HepG2 (cell line): ENCODE measurements around the gene ZMYND10. TPM values are rescaled to one million over a fixed set of nuclear protein-coding genes. Genes with fewer than 3 reads are reported as not detected.

ENCODE experiments used
- ATAC-seq: fragments of 200-7000 bp; cut with Tn5 transposase; 3 replicates; pipeline ENCODE4 v1.9.1; 2020; ENCODE audit warnings: mild to moderate bottlenecking, moderate library complexity
- BruUV-seq: library from RNA; stranded (reverse); fragments of 400-500 nt; replicated peaks from 2 replicates; lab custom pipeline; 2021; lab: Mats Ljungman, UMichigan
- CTCF ChIA-PET: fragments of 300-600 bp; formaldehyde crosslinking; extraction: SDS; loops from one replicate; lab custom pipeline; 2021; ENCODE audit warnings: low total read pairs, inconsistent platforms, low intra/inter-chr PET ratio; lab: Yijun Ruan, JAX
- POLR2A ChIA-PET: fragments of 350-600 bp; sonication (Branson Sonifier 250); formaldehyde crosslinking; loops from one replicate; lab custom pipeline; 2020; ENCODE audit warnings: antibody characterized with exemption, inconsistent platforms; lab: Yijun Ruan, JAX
- DNase-seq: peaks from one replicate; pipeline ENCODE4 v3.0.0-alpha.2; 2015; ENCODE audit warnings: low spot score
- FAIRE-seq: peaks from 3 replicates; lab custom pipeline; 2011; peaks lifted over from hg19 to GRCh38; lab: Jason Lieb, UNC
- H2AFZ ChIP-seq: one replicate; pipeline ENCODE4 v1.6.1; 2011; ENCODE audit warnings: low read length, inconsistent platforms
- H3K27ac ChIP-seq: fragments of 300-600 bp; 3 replicates; pipeline ENCODE4 v1.8.0; 2011; ENCODE audit warnings: mixed run types, mild to moderate bottlenecking, mixed read lengths, low read length, inconsistent platforms; ENCODE audit not compliant: insufficient read depth; ENCODE audit errors: extremely low read length
- H3K27me3 ChIP-seq, 2 experiments: fragments of 200-600 bp in 1 of 2; 2 replicates in 1 of 2; 3 replicates in 1 of 2; pipeline versions ENCODE4 v1.6.0 to v1.8.0; 2011; ENCODE audit warnings: low read length in 2 of 2, mild to moderate bottlenecking in 2 of 2, moderate library complexity in 2 of 2, inconsistent platforms in 1 of 2; ENCODE audit not compliant: insufficient read depth in 2 of 2, control insufficient read depth in 1 of 2
- H3K36me3 ChIP-seq, 2 experiments: fragments of 200-600 bp in 1 of 2; replicated peaks in 1 of 2; 2 replicates in 1 of 2; 3 replicates in 1 of 2; pipeline versions ENCODE4 v1.5.1 to v1.8.0; 2011; ENCODE audit warnings: low read length in 2 of 2, inconsistent platforms in 1 of 2; ENCODE audit not compliant: insufficient read depth in 2 of 2, control insufficient read depth in 1 of 2
- H3K4me1 ChIP-seq: 2 replicates; pipeline ENCODE4 v1.5.1; 2012; ENCODE audit warnings: low read length, inconsistent platforms; ENCODE audit not compliant: insufficient read depth
- H3K4me2 ChIP-seq: 2 replicates; pipeline ENCODE4 v1.6.0; 2011; ENCODE audit warnings: low read depth, low read length, inconsistent platforms
- H3K4me3 ChIP-seq, 3 experiments: fragments of 200-600 bp in 1 of 3; sonication (generic), shearing (Covaris generic) in 1 of 3; replicated peaks in 1 of 3; 2 replicates each; pipeline ENCODE4 v1.5.1; 2011 to 2016; ENCODE audit warnings: low read length in 3 of 3, inconsistent platforms in 2 of 3, low read depth in 2 of 3, mild to moderate bottlenecking in 2 of 3, control low read depth in 1 of 3, mixed read lengths in 1 of 3; ENCODE audit not compliant: insufficient read depth in 1 of 3
- H3K79me2 ChIP-seq: one replicate; pipeline ENCODE4 v1.6.1; 2011; ENCODE audit warnings: low read length, inconsistent platforms; ENCODE audit not compliant: insufficient read depth
- H3K9ac ChIP-seq: 2 replicates; pipeline ENCODE4 v1.6.0; 2011; ENCODE audit warnings: mild to moderate bottlenecking, low read depth, low read length, inconsistent platforms; ENCODE audit not compliant: insufficient read depth
- H3K9me3 ChIP-seq: 2 replicates; pipeline ENCODE4 v1.5.1; 2012; ENCODE audit warnings: mild to moderate bottlenecking, low read length
- H4K20me1 ChIP-seq: 2 replicates; pipeline ENCODE4 v1.6.0; 2011; ENCODE audit warnings: inconsistent platforms, mild to moderate bottlenecking, low read length, moderate library complexity; ENCODE audit not compliant: insufficient read depth
- FOSL2 ChIP-seq: sonication (generic); formaldehyde crosslinking; IDR thresholded peaks from 2 replicates; pipeline ENCODE4 v1.4.0; 2020; ENCODE audit warnings: missing genetic modification reagents
- FOXA3 ChIP-seq: IDR thresholded peaks from 2 replicates; pipeline ENCODE4 v1.6.1; 2016; ENCODE audit warnings: missing genetic modification reagents, missing compliant biosample characterization
- KDM5B ChIP-seq: sonication (generic); formaldehyde crosslinking; IDR thresholded peaks from 2 replicates; pipeline ENCODE4 v1.4.0; 2020; ENCODE audit warnings: missing genetic modification reagents, mild to moderate bottlenecking, borderline replicate concordance
- PHF5A ChIP-seq: IDR thresholded peaks from one replicate; pipeline ENCODE4 v1.6.1; 2018; ENCODE audit warnings: low read depth, missing genetic modification reagents; ENCODE audit not compliant: unreplicated experiment
- STAG1 ChIP-seq: sonication (generic); formaldehyde crosslinking; IDR thresholded peaks from 2 replicates; pipeline ENCODE4 v1.4.0; 2020; ENCODE audit warnings: missing genetic modification reagents
- STAT5B ChIP-seq: sonication (generic); formaldehyde crosslinking; IDR thresholded peaks from 2 replicates; pipeline ENCODE4 v1.4.0; 2020; ENCODE audit warnings: missing genetic modification reagents
- TBX2 ChIP-seq: sonication (generic); formaldehyde crosslinking; IDR thresholded peaks from 2 replicates; pipeline ENCODE4 v1.5.0; 2020; ENCODE audit warnings: missing genetic modification reagents, mild to moderate bottlenecking, borderline replicate concordance
- TEAD2 ChIP-seq: sonication (generic); formaldehyde crosslinking; IDR thresholded peaks from 2 replicates; pipeline ENCODE4 v1.9.0; 2021; ENCODE audit warnings: missing genetic modification reagents
- ZMYM4 ChIP-seq: sonication (generic); formaldehyde crosslinking; IDR thresholded peaks from 2 replicates; pipeline ENCODE4 v1.8.1; 2023; ENCODE audit warnings: mild to moderate bottlenecking, missing genetic modification reagents
- ZNF234 ChIP-seq: sonication (generic); formaldehyde crosslinking; conservative IDR thresholded peaks from 2 replicates; pipeline ENCODE4 v1.5.1; 2020; ENCODE audit warnings: mild to moderate bottlenecking, missing genetic modification reagents
- ZNF576 ChIP-seq: sonication (generic); formaldehyde crosslinking; IDR thresholded peaks from 2 replicates; pipeline ENCODE4 v1.4.0; 2020; ENCODE audit warnings: mild to moderate bottlenecking, missing genetic modification reagents
- ZNF687 ChIP-seq: sonication (generic); formaldehyde crosslinking; IDR thresholded peaks from 2 replicates; pipeline ENCODE4 v1.5.1; 2020; ENCODE audit warnings: mild to moderate bottlenecking, missing genetic modification reagents, moderate library complexity
- WGBS: methylation state at CpG from one replicate; pipeline ENCODE4 v1.1.6; 2017; ENCODE audit warnings: low lambda C conversion rate; 5-methylcytosine and 5-hydroxymethylcytosine counted together
- in situ Hi-C: cut with HindIII; loops from 2 replicates; pipeline ENCODE4 v1.10.0; 2017; ENCODE audit warnings: low pct_unique_long_range_greater_than_20kb; ENCODE audit not compliant: extremely low pct_ligation_motif_present
- intact Hi-C: fragments of 100-400 bp; cut with micrococcal nuclease; formaldehyde crosslinking; loops from one replicate; pipeline ENCODE4 v1.10.0; 2022; ENCODE audit not compliant: unreplicated experiment
- polyA plus RNA-seq, 8 experiments: library from polyadenylated mRNA; depleted of rRNA in 3 of 8; stranded (reverse) in 7 of 8; unstranded in 1 of 8; fragments of >200 nt; fragmentation: Illumina TruSeq in 4 of 8; extraction: Trizol in 4 of 8; gene quantifications; 2 replicates each; pipeline versions ENCODE4 v1.2.1 to v1.2.3, GENCODE V29; 2011 to 2016; ENCODE audit warnings: low read depth in 4 of 8, missing spikeins in 1 of 8, mixed read lengths in 1 of 8; ENCODE audit not compliant: insufficient read depth in 1 of 8
- total RNA-seq, 5 experiments: library from RNA; depleted of rRNA; stranded (reverse); fragments of >200 nt; fragmentation: Illumina TruSeq; extraction: Trizol; gene quantifications; 2 replicates each; pipeline ENCODE4 v1.2.3, GENCODE V29; 2016; ENCODE audit warnings: low read depth in 1 of 5
- TF ChIP-seq, protein P1 (sequence below): sonication (generic); formaldehyde crosslinking; IDR thresholded peaks from 2 replicates; pipeline ENCODE4 v1.4.0; 2020; ENCODE audit warnings: missing genetic modification reagents
- TF ChIP-seq, protein P2 (sequence below): sonication (generic); formaldehyde crosslinking; IDR thresholded peaks from 2 replicates; pipeline ENCODE4 v1.4.0; 2020; ENCODE audit warnings: missing genetic modification reagents, borderline replicate concordance

The ZMYND10 gene
- total and polyA plus RNA-seq, 2 of the 13 experiments (the other 11 are each of a cell fraction or from before 2014, with no cell fraction given), result 0.60 to 0.74 TPM

DNA sequence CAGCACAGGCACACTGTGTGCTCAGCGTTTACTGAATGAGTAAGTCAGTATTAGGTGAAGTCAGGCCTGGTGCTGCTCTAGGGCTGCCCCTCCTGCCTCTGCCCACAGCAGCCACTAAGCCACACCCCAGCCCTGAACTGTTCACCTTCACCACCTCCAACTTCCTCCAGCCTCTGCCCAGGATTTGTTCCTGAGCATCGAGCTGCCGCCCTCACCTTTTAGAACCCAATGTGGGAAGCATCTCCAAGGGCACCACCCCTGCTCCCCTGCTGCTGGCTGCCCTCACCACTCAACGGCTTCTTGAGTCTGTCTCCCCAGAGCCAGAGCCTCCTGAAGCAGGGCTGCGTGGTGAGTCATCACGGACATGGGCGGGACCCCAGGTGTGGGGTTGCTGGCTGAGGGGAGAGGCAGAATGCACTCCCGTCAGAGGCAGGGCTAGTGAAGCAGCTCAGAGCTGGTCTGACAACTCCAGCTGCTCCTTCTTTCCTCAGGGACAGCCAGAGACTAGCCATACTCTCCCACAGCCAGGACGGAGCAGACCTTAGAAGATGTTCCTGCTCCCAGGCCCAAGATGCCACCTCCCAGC lies 28.8 kb downstream of the ZMYND10 start:
- intact Hi-C loops, result no loop called here
- H3K4me2 ChIP-seq, result no peak overlapping the region
- in situ Hi-C loops, result no loop called here
- no peaks in the 10 kb centered on the region for H3K9me3 ChIP-seq
- ATAC-seq, result no peak
- CTCF ChIA-PET, result no interaction called here
- H3K36me3 ChIP-seq, result peaks cover 16 to 32% of the 10 kb centered on the region in 2 experiments
- H3K4me3 ChIP-seq, result no peak overlapping the region
- H4K20me1 ChIP-seq, result no peaks in the 10 kb centered on the region
- no peak overlapping the region for H3K9ac ChIP-seq
- no peaks in the 10 kb centered on the region; a peak in 1 of 5 replicates for H3K27me3 ChIP-seq
- POLR2A ChIA-PET, result interaction anchor here (1.3 to 13.0 kb wide), 2 partner anchors 11 to 16 kb away, joined by 3 to 222 read pairs; partner anchors contain the start of genes HYAL1, HYAL3, NAA80 and TUSC2
- BruUV-seq, result no TSS peak
- 91% methylated on average over 7 of the region's 9 CpGs for WGBS
- FAIRE-seq, result no peak
- no peak overlapping the region for H2AFZ ChIP-seq
- H3K4me1 ChIP-seq, result peaks cover 45% of the 10 kb centered on the region
- peaks cover 25% of the 10 kb centered on the region for H3K79me2 ChIP-seq
- no peak for DNase-seq
- no peak overlapping the region for H3K27ac ChIP-seq
- no peak for TF ChIP-seq PHF5A (CRISPR knock-in tag)
- TF ChIP-seq ZNF687, result 0 out of 2 replicates have a peak, but pooled peaks have one; percentile 23
- no peak for TF ChIP-seq STAG1 (CRISPR knock-in tag)
- no peak for TF ChIP-seq TBX2 (CRISPR knock-in tag)
- TF ChIP-seq KDM5B (CRISPR knock-in tag), result 0 out of 2 replicates have a peak, but pooled peaks have one; percentile 32
- no peak for TF ChIP-seq TEAD2 (CRISPR knock-in tag)
- peak; percentile 68 for TF ChIP-seq FOSL2 (CRISPR knock-in tag)
- TF ChIP-seq ZNF234 (CRISPR knock-in tag), result no peak
- TF ChIP-seq ZNF576, result no peak
- TF ChIP-seq, protein P1, sequence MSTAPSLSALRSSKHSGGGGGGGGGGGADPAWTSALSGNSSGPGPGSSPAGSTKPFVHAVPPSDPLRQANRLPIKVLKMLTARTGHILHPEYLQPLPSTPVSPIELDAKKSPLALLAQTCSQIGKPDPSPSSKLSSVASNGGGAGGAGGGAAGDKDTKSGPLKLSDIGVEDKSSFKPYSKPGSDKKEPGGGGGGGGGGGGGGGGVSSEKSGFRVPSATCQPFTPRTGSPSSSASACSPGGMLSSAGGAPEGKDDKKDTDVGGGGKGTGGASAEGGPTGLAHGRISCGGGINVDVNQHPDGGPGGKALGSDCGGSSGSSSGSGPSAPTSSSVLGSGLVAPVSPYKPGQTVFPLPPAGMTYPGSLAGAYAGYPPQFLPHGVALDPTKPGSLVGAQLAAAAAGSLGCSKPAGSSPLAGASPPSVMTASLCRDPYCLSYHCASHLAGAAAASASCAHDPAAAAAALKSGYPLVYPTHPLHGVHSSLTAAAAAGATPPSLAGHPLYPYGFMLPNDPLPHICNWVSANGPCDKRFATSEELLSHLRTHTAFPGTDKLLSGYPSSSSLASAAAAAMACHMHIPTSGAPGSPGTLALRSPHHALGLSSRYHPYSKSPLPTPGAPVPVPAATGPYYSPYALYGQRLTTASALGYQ (CRISPR knock-in tag), result no peak
- TF ChIP-seq, protein P2, sequence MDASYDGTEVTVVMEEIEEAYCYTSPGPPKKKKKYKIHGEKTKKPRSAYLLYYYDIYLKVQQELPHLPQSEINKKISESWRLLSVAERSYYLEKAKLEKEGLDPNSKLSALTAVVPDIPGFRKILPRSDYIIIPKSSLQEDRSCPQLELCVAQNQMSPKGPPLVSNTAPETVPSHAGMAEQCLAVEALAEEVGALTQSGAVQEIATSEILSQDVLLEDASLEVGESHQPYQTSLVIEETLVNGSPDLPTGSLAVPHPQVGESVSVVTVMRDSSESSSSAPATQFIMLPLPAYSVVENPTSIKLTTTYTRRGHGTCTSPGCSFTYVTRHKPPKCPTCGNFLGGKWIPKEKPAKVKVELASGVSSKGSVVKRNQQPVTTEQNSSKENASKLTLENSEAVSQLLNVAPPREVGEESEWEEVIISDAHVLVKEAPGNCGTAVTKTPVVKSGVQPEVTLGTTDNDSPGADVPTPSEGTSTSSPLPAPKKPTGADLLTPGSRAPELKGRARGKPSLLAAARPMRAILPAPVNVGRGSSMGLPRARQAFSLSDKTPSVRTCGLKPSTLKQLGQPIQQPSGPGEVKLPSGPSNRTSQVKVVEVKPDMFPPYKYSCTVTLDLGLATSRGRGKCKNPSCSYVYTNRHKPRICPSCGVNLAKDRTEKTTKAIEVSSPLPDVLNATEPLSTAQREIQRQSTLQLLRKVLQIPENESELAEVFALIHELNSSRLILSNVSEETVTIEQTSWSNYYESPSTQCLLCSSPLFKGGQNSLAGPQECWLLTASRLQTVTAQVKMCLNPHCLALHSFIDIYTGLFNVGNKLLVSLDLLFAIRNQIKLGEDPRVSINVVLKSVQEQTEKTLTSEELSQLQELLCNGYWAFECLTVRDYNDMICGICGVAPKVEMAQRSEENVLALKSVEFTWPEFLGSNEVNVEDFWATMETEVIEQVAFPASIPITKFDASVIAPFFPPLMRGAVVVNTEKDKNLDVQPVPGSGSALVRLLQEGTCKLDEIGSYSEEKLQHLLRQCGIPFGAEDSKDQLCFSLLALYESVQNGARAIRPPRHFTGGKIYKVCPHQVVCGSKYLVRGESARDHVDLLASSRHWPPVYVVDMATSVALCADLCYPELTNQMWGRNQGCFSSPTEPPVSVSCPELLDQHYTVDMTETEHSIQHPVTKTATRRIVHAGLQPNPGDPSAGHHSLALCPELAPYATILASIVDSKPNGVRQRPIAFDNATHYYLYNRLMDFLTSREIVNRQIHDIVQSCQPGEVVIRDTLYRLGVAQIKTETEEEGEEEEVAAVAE (CRISPR knock-in tag), result no peak
- TF ChIP-seq FOXA3 (CRISPR knock-in tag), result no peak
- TF ChIP-seq STAT5B (CRISPR knock-in tag), result no peak
- TF ChIP-seq ZMYM4, result no peak
